ENCODE results near the gene NEMF. TPM values are rescaled to one million over a fixed set of nuclear protein-coding genes. Genes with fewer than 3 reads are reported as not detected.
A peak's percentile ranks its signal among the peaks of the same experiment; 100 is the strongest.
"Not testable (repeated sequence)": the region's sequence is repeated elsewhere in the genome, so short reads cannot be mapped to it uniquely, and the experiment has no call there.

NEMF gene
- total RNA-seq, 1 donor: 26.9 TPM

- peak in 1 of 3 donors; percentile 9 for DNase-seq (ENCODE audit: low read depth in 2 of 3, low spot score in 2 of 3)
Measured at GRCh38 chr14:49766839-49767238, 85.7 kb downstream of the NEMF start.

DNA sequence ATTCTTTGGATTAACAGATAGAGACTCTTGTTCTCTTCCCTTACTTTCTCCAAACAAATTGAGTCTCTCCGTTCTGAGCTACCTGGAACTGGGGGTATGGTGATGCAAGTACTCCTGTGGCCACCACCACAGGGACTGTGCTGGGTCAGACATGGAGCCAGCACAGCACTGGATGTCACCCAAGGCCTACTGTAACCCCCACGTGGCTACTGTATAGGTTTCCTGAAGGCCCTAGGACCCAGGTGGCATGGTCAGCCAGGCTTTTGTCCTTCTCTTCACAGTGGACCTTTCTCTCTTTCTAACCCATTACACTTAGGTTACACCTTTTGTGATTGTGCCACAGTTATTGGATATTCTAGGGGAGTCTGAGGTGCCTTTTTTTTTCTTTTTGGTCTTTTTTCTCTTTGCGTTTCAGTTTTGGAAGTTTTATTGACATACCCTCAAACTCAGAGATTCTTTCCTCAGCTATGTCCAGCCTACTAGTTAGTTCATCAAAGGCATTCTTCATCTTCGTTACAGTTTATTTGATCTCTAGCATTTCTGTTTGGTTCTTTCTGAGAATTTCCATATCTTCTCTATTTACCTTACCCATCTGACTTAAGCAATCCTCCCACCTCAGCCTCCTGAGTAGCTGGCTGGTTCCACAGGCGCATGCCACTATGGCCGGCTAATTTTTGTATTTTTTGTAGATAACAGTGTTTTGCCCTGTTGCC is 90.6 kb downstream of the NEMF start:
- no peak for DNase-seq (ENCODE audit: low read depth in 2 of 3, low spot score in 2 of 3)

GRCh38 chr14:49755378-49755777 is 97.2 kb downstream of the NEMF start:
- no peak for DNase-seq (ENCODE audit: low read depth in 2 of 3, low spot score in 2 of 3)

DNA sequence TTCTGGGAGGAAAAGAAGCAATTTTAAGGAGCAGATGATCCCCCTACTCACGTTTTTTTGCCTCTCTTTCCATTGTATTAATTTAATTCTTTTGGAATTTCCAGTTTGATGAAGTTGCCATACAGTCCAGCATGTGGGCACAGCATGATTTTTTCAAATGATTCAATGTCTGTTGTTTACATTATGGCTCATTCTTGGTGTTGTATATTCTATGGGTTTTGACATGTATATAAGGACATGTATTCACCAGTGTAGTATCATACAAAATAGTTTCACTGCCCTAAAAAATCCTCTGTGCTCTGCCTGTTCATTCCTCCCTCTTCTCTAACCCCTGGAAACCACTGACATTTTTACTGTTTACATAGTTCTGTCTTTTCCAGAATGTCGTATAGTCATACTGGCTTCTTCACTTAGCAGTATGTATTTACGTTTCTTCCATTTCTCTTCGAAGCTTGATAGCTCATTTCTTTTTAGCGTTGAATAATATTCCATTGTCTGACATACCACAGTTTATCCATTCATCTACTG is 98.0 kb downstream of the NEMF start:
- DNase-seq (ENCODE audit: low read depth in 2 of 3, low spot score in 2 of 3): no peak

DNA sequence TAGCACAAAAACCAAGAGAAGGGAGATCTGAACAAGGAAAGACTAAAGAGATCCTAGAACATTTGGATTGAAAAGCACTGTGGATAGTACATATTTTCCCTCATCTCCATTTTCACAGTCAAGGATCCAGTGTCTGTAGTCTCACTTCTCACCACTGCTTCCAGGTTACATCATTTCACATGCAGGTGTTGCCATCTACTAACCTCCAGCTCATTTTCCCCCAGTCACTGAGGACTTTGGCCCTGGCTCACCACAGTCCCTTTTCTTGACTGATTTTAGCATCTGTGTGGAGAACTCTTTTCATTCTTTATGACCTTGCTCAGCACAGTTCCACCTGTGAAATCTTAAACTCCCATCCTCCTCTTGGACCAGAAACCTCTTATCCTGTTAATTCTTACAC is 106.1 kb downstream of the NEMF start:
- not testable (repeated sequence) for DNase-seq (ENCODE audit: low read depth in 2 of 3, low spot score in 2 of 3)

- DNase-seq (ENCODE audit: low read depth in 2 of 3, low spot score in 2 of 3): no peak
Measured at GRCh38 chr14:49745191-49745590, 107.4 kb downstream of the NEMF start.

DNA sequence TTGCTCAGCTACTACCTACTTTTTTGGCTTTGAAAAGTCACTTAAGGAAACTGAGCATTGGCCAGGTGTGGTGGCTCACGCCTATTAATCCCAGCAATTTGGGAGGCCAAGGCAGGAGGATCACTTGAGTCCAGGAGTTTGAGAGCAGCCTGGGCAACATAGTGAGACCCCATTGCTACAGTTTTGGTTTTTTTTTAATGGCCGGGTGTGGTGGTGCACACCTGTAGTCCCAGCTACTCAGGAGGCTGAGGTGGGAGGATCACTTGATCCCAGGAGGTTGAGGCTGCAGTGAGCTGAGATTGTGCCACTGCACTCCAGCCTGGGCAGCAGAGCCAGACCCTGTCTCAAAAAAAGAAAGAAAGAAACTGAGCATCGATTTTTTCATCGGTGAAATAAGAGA is 116.9 kb downstream of the NEMF start:
- not testable (repeated sequence) for DNase-seq (ENCODE audit: low read depth in 2 of 3, low spot score in 2 of 3)

DNA sequence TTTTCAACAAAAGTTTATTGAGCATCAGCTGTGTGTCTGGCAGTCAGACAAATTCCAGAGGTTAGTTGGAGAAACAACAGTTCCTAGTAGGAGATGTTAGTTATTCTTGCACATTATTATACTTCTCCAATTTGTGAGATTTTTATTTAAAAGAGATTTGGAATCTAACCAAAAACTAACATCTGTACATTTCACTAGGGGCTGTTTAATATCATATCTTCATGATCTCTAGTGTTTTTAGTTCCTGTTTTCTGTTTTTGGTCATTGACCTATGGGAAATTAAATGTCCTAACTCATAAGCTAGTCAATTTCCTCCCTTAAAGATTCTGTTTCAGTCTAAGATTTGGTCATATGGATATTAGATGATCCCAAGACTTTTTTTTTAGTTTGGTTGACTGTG is 118.8 kb downstream of the NEMF start:
- peak in 1 of 3 donors; percentile 55 for DNase-seq (ENCODE audit: low read depth in 2 of 3, low spot score in 2 of 3)

DNA sequence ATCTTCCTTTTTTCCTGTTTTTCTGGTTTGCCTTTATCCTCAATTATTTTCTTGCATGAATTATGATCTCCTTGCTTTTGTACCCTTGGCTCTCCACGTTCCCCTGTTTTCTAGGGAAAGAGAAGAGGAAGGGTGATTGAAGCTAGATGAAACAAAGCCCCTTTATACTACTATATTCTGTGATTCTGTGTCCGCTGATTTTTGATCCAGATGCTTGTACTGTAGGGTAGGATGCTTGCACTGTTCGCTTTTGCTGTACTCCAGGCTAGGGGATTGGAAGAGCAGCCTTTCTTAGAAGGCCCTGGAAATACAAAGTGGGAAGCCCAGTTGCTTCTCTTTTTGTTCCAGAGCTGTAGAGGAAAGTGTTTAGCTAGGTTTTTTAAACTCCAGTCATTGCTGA is 119.7 kb downstream of the NEMF start:
- DNase-seq (ENCODE audit: low read depth in 2 of 3, low spot score in 2 of 3): no peak

Small RNA genes within 50 kb of the gene (small RNA-seq; reads per million reads assigned to genes)
- gene RF00019 (not detected), gene RN7SL2 (0.41 reads per million), gene RN7SL3 (0.20 reads per million), gene RNU6-189P (not detected), gene RNU6-539P (not detected)

Other genes with a start within 250 kb of the NEMF start
- gene RPL36AL, start 232.2 kb downstream of the NEMF start, total RNA-seq: 94.3 TPM
- gene MGAT2, start 232.0 kb downstream of the NEMF start, total RNA-seq: 57.6 TPM
- 13.2 TPM for gene DNAAF2, start 217.5 kb downstream of the NEMF start, total RNA-seq
- gene POLE2, start 164.6 kb downstream of the NEMF start, total RNA-seq: 11.3 TPM
- gene KLHDC1, start 159.7 kb downstream of the NEMF start, total RNA-seq: 4.3 TPM
- 55.5 TPM for gene KLHDC2, start 84.6 kb downstream of the NEMF start, total RNA-seq
- gene ARF6, start 40.3 kb upstream of the NEMF start, total RNA-seq: 53.3 TPM